HEK293 (cell line): ENCODE results near the gene VEPH1.

Experiments
- CTCF ChIA-PET: fragments of 350-600 bp; formaldehyde crosslinking; extraction: SDS; loops from one replicate; lab custom pipeline; 2021; ENCODE audit warnings: antibody characterized with exemption; lab: Yijun Ruan, JAX
- POLR2A ChIA-PET: fragments of 300-600 bp; formaldehyde crosslinking; extraction: SDS; loops from one replicate; lab custom pipeline; 2020; ENCODE audit warnings: antibody characterized with exemption, inconsistent platforms; lab: Yijun Ruan, JAX
- H3K27ac ChIP-seq: fragments of 200-500 bp; sonication (Bioruptor generic); 2 replicates; pipeline ENCODE4 v1.5.1; 2014; ENCODE audit warnings: low read depth, low read length, control low read depth, inconsistent platforms; ENCODE audit errors: extremely low read depth
- H3K36me3 ChIP-seq, 2 experiments: fragments of 200-500 bp in 1 of 2; sonication (Bioruptor generic) in 1 of 2; 1 replicate in 1 of 2; 2 replicates in 1 of 2; pipeline ENCODE4 v1.5.1; 2014 to 2017; ENCODE audit warnings: inconsistent platforms in 2 of 2, low read length in 2 of 2; ENCODE audit not compliant: control insufficient read depth in 2 of 2, insufficient read depth in 1 of 2
- H3K4me1 ChIP-seq: fragments of 200-500 bp; sonication (Bioruptor generic); 2 replicates; pipeline ENCODE4 v1.5.1; 2014; ENCODE audit warnings: mild to moderate bottlenecking, low read length, inconsistent platforms; ENCODE audit not compliant: control insufficient read depth, insufficient read depth
- H3K4me3 ChIP-seq: 2 replicates; pipeline ENCODE4 v1.5.1; 2011; ENCODE audit warnings: low read depth, mild to moderate bottlenecking, control low read depth, low read length, moderate library complexity
- H3K9me3 ChIP-seq: fragments of 200-500 bp; sonication (Bioruptor generic); 2 replicates; pipeline ENCODE4 v1.5.1; 2014; ENCODE audit warnings: low read depth, low read length, inconsistent platforms; ENCODE audit not compliant: control insufficient read depth, insufficient read depth
- AEBP2 ChIP-seq: fragments of 450-650 bp; formaldehyde crosslinking; IDR thresholded peaks from 2 replicates; pipeline ENCODE4 v1.5.1; 2016; ENCODE audit warnings: missing biosample characterization, missing genetic modification characterization, borderline replicate concordance
- SCRT2 ChIP-seq: fragments of 450-650 bp; formaldehyde crosslinking; IDR thresholded peaks from 2 replicates; pipeline ENCODE4 v1.5.1; 2016; ENCODE audit warnings: missing biosample characterization, missing genetic modification characterization
- YY1 ChIP-seq: fragments of 450-650 bp; formaldehyde crosslinking; IDR thresholded peaks from 2 replicates; pipeline ENCODE4 v1.5.1; 2018; ENCODE audit warnings: missing biosample characterization, missing genetic modification characterization
- YY2 ChIP-seq: fragments of 450-650 bp; formaldehyde crosslinking; IDR thresholded peaks from 2 replicates; pipeline ENCODE4 v1.5.1; 2016; ENCODE audit warnings: missing biosample characterization, missing genetic modification characterization
- ZBTB17 ChIP-seq: fragments of 450-650 bp; formaldehyde crosslinking; IDR thresholded peaks from 2 replicates; pipeline ENCODE4 v1.5.1; 2016; ENCODE audit warnings: missing biosample characterization, missing genetic modification characterization
- ZBTB21 ChIP-seq: fragments of 450-650 bp; formaldehyde crosslinking; IDR thresholded peaks from 2 replicates; pipeline ENCODE4 v1.5.1; 2017; ENCODE audit warnings: missing biosample characterization, missing genetic modification characterization
- ZEB2 ChIP-seq: fragments of 450-650 bp; formaldehyde crosslinking; IDR thresholded peaks from 2 replicates; pipeline ENCODE4 v1.5.1; 2016; ENCODE audit warnings: missing biosample characterization, missing genetic modification characterization
- ZNF169 ChIP-seq: fragments of 450-650 bp; formaldehyde crosslinking; IDR thresholded peaks from 2 replicates; pipeline ENCODE4 v1.5.1; 2016; ENCODE audit warnings: missing biosample characterization, missing genetic modification characterization
- ZNF18 ChIP-seq: fragments of 450-650 bp; formaldehyde crosslinking; IDR thresholded peaks from 2 replicates; pipeline ENCODE4 v1.5.1; 2016; ENCODE audit warnings: missing biosample characterization, missing genetic modification characterization
- ZNF274 ChIP-seq, 2 experiments: fragments of 200-500 bp in 1 of 2; fragments of 450-650 bp in 1 of 2; sonication (Bioruptor generic) in 1 of 2; formaldehyde crosslinking in 1 of 2; IDR thresholded peaks; 2 replicates each; pipeline versions ENCODE4 v1.5.1 to v1.6.1; 2014 to 2016; ENCODE audit warnings: borderline replicate concordance in 1 of 2, inconsistent platforms in 1 of 2, low read length in 1 of 2, missing biosample characterization in 1 of 2, missing genetic modification characterization in 1 of 2
- ZNF394 ChIP-seq: fragments of 450-650 bp; formaldehyde crosslinking; IDR thresholded peaks from 2 replicates; pipeline ENCODE4 v1.5.1; 2016; ENCODE audit warnings: missing biosample characterization, missing genetic modification characterization, mild to moderate bottlenecking, moderate library complexity, borderline replicate concordance
- ZNF416 ChIP-seq: fragments of 450-650 bp; formaldehyde crosslinking; IDR thresholded peaks from 2 replicates; pipeline ENCODE4 v1.5.1; 2016; ENCODE audit warnings: missing biosample characterization, missing genetic modification characterization
- ZNF433 ChIP-seq: fragments of 450-650 bp; formaldehyde crosslinking; IDR thresholded peaks from 2 replicates; pipeline ENCODE4 v1.5.1; 2016; ENCODE audit warnings: missing biosample characterization, missing genetic modification characterization, low read depth
- ZNF518A ChIP-seq: fragments of 450-650 bp; formaldehyde crosslinking; conservative IDR thresholded peaks from 2 replicates; pipeline ENCODE4 v1.5.1; 2016; ENCODE audit warnings: low read depth, missing biosample characterization, missing genetic modification characterization
- ZNF768 ChIP-seq: fragments of 450-650 bp; formaldehyde crosslinking; IDR thresholded peaks from 2 replicates; pipeline ENCODE4 v1.5.1; 2018; ENCODE audit warnings: missing biosample characterization, mild to moderate bottlenecking, missing genetic modification characterization
- TF ChIP-seq, protein P1 (sequence below): fragments of 450-650 bp; formaldehyde crosslinking; IDR thresholded peaks from 2 replicates; pipeline ENCODE4 v1.5.1; 2016; ENCODE audit warnings: missing biosample characterization, missing genetic modification characterization

The VEPH1 gene

DNA sequence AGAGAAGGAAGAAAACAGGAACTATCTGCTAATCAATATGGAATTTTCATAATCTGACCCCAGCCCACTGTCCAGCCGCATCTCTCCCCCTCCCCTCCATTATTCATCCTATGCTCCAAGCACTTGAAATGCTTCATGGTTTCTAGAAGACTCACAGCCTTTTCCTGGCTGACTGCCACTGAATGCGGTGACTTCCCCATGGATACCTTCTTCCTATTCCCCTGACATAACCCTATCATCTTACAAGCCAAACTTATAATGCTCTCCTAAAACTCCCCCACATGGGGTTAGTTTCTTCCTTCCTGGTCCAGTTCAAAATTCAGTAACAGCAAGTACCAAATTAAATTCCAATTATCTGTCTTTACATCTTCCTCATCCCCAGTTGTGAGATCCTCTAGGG lies 97.8 kb downstream of the VEPH1 start:
- ChIA-PET POLR2A (no interaction called here), CTCF (no interaction called here)
- H3K4me1 ChIP-seq: no peaks in the 10 kb centered on the region
- no peak overlapping the region for H3K4me3 ChIP-seq
- no peak for TF ChIP-seq ZEB2 (tag by site-specific recombination)
- TF ChIP-seq, protein P1, sequence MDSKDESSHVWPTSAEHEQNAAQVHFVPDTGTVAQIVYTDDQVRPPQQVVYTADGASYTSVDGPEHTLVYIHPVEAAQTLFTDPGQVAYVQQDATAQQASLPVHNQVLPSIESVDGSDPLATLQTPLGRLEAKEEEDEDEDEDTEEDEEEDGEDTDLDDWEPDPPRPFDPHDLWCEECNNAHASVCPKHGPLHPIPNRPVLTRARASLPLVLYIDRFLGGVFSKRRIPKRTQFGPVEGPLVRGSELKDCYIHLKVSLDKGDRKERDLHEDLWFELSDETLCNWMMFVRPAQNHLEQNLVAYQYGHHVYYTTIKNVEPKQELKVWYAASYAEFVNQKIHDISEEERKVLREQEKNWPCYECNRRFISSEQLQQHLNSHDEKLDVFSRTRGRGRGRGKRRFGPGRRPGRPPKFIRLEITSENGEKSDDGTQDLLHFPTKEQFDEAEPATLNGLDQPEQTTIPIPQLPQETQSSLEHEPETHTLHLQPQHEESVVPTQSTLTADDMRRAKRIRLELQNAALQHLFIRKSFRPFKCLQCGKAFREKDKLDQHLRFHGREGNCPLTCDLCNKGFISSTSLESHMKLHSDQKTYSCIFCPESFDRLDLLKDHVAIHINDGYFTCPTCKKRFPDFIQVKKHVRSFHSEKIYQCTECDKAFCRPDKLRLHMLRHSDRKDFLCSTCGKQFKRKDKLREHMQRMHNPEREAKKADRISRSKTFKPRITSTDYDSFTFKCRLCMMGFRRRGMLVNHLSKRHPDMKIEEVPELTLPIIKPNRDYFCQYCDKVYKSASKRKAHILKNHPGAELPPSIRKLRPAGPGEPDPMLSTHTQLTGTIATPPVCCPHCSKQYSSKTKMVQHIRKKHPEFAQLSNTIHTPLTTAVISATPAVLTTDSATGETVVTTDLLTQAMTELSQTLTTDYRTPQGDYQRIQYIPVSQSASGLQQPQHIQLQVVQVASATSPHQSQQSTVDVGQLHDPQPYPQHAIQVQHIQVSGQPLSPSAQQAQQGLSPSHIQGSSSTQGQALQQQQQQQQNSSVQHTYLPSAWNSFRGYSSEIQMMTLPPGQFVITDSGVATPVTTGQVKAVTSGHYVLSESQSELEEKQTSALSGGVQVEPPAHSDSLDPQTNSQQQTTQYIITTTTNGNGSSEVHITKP: peak; percentile 56; the same call in 1 of the 2 replicates
- no peak overlapping the region for H3K27ac ChIP-seq
- no peaks in the 10 kb centered on the region for H3K9me3 ChIP-seq
- H3K36me3 ChIP-seq: no peaks in the 10 kb centered on the region

DNA sequence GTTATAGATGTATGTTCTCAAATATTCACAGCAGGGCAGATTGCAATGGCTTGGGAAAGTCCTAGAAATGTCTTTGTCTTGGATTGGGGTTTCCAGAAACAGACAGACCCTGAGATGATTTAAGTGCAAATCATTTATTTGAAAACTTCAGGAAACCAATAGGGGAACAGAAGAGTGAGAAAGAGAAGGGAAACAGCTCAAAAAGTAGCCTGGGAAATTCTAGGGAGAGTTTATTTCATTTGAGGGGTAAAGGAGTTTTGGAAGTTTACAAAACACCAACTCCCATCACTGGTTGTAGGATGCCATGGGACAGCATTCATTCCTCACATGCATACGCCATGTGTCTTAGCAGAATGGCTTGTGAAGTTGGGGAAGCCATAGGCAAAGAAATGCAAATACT lies 98.8 kb downstream of the VEPH1 start:
- H3K27ac ChIP-seq: no peak overlapping the region
- no peaks in the 10 kb centered on the region for H3K36me3 ChIP-seq
- H3K4me3 ChIP-seq: no peak overlapping the region
- TF ChIP-seq ZNF433 (tag by site-specific recombination) (no peak), YY2 (no peak), ZNF394 (tag by site-specific recombination) (no peak), ZBTB21 (no peak), ZNF416 (tag by site-specific recombination) (no peak), AEBP2 (tag by site-specific recombination) (no peak), ZNF18 (tag by site-specific recombination) (no peak), ZNF518A (tag by site-specific recombination) (no peak), ZNF274 (IDR thresholded peaks at IDR 0.05; ENCODE audit: low read length) (no peak), ZNF274 (tag by site-specific recombination; IDR thresholded peaks at IDR 0.05; ENCODE audit: borderline replicate concordance) (no peak), ZBTB17 (tag by site-specific recombination) (no peak), ZNF169 (tag by site-specific recombination) (no peak), ZNF768 (no peak), SCRT2 (no peak), YY1 (tag by site-specific recombination) (no peak)
- H3K9me3 ChIP-seq: no peaks in the 10 kb centered on the region
- POLR2A ChIA-PET: no interaction called here
- no peaks in the 10 kb centered on the region for H3K4me1 ChIP-seq
- CTCF ChIA-PET: no interaction called here
